SK-N-SH (cell line): ENCODE results near the gene CDH12.

ENCODE experiments used
- RAD21 ChIP-seq: IDR thresholded peaks from 2 replicates; pipeline ENCODE4 v1.6.1; 2012; ENCODE audit warnings: mild to moderate bottlenecking, low read length
- TF ChIP-seq, protein P1 (sequence below): IDR thresholded peaks from 2 replicates; pipeline ENCODE4 v1.6.1; 2012; ENCODE audit warnings: mild to moderate bottlenecking, low read depth, low read length, moderate library complexity
- TF ChIP-seq, protein P2 (sequence below): IDR thresholded peaks from 2 replicates; pipeline ENCODE4; 2012

DNA sequence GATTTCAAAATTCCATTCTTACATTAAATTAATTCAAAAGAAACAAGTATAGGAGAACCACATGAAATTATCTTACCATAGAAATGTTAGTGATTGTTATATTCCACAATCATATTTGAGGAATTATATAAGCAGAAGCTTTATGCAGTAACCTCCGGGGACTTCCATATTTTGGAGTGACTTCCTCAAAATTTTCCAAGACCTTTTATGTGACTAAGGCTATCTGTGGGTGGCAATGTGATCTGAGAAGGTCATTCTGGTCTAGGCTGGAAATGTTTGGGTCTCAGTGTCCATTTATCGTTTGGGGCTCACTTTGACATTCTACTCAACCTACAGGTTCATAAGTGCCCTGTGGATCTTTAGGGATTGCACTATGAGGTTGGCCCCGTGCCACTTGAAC, 776.6 kb downstream of the CDH12 start:
- TF ChIP-seq, protein P1, sequence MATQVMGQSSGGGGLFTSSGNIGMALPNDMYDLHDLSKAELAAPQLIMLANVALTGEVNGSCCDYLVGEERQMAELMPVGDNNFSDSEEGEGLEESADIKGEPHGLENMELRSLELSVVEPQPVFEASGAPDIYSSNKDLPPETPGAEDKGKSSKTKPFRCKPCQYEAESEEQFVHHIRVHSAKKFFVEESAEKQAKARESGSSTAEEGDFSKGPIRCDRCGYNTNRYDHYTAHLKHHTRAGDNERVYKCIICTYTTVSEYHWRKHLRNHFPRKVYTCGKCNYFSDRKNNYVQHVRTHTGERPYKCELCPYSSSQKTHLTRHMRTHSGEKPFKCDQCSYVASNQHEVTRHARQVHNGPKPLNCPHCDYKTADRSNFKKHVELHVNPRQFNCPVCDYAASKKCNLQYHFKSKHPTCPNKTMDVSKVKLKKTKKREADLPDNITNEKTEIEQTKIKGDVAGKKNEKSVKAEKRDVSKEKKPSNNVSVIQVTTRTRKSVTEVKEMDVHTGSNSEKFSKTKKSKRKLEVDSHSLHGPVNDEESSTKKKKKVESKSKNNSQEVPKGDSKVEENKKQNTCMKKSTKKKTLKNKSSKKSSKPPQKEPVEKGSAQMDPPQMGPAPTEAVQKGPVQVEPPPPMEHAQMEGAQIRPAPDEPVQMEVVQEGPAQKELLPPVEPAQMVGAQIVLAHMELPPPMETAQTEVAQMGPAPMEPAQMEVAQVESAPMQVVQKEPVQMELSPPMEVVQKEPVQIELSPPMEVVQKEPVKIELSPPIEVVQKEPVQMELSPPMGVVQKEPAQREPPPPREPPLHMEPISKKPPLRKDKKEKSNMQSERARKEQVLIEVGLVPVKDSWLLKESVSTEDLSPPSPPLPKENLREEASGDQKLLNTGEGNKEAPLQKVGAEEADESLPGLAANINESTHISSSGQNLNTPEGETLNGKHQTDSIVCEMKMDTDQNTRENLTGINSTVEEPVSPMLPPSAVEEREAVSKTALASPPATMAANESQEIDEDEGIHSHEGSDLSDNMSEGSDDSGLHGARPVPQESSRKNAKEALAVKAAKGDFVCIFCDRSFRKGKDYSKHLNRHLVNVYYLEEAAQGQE = no peak
- TF ChIP-seq, protein P2, sequence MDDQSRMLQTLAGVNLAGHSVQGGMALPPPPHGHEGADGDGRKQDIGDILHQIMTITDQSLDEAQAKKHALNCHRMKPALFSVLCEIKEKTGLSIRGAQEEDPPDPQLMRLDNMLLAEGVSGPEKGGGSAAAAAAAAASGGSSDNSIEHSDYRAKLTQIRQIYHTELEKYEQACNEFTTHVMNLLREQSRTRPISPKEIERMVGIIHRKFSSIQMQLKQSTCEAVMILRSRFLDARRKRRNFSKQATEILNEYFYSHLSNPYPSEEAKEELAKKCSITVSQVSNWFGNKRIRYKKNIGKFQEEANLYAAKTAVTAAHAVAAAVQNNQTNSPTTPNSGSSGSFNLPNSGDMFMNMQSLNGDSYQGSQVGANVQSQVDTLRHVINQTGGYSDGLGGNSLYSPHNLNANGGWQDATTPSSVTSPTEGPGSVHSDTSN = no peak
- TF ChIP-seq RAD21 = no peak
